H9 (cell line): ENCODE measurements around the gene CRACR2A. TPM values are rescaled to one million over a fixed set of nuclear protein-coding genes. Genes with fewer than 3 reads are reported as not detected.

ENCODE experiments used
- DNase-seq: peaks from one replicate; pipeline ENCODE4 v3.0.0-alpha.2; 2017
- H2AFZ ChIP-seq: one replicate; pipeline ENCODE4 v1.6.1; 2013; ENCODE audit warnings: mild to moderate bottlenecking, low read length, control low read depth, moderate library complexity
- H2AK5ac ChIP-seq: 2 replicates; pipeline ENCODE4 v1.6.1; 2013; ENCODE audit warnings: low read length, control low read depth, mixed read lengths; ENCODE audit not compliant: insufficient read length
- H2BK120ac ChIP-seq: one replicate; pipeline ENCODE4 v1.6.1; 2013; ENCODE audit warnings: low read depth, mild to moderate bottlenecking, low read length, control low read depth, inconsistent platforms; ENCODE audit not compliant: poor library complexity, severe bottlenecking
- H2BK12ac ChIP-seq: 2 replicates; pipeline ENCODE4 v1.6.1; 2013; ENCODE audit warnings: low read length, control low read depth, mixed read lengths, low read depth; ENCODE audit not compliant: insufficient read length
- H2BK15ac ChIP-seq: 2 replicates; pipeline ENCODE4 v1.6.1; 2013; ENCODE audit warnings: low read depth, low read length, control low read depth
- H2BK20ac ChIP-seq: one replicate; pipeline ENCODE4 v1.6.1; 2013; ENCODE audit warnings: low read depth, mild to moderate bottlenecking, low read length, control low read depth, inconsistent platforms; ENCODE audit not compliant: poor library complexity, severe bottlenecking
- H2BK5ac ChIP-seq: 2 replicates; pipeline ENCODE4 v1.6.1; 2013; ENCODE audit warnings: low read length, control low read depth, mixed read lengths; ENCODE audit not compliant: insufficient read length
- H3K14ac ChIP-seq: 2 replicates; pipeline ENCODE4 v1.6.1; 2013; ENCODE audit warnings: low read length, control low read depth; ENCODE audit not compliant: insufficient read depth
- H3K18ac ChIP-seq: 2 replicates; pipeline ENCODE4 v1.6.1; 2013; ENCODE audit warnings: low read depth, mild to moderate bottlenecking, mixed read lengths, low read length, control low read depth; ENCODE audit not compliant: insufficient read length
- H3K23ac ChIP-seq: 2 replicates; pipeline ENCODE4 v1.6.1; 2013; ENCODE audit warnings: low read length, control low read depth, mixed read lengths, low read depth; ENCODE audit not compliant: insufficient read length
- H3K23me2 ChIP-seq: 2 replicates; pipeline ENCODE4 v1.6.1; 2013; ENCODE audit warnings: low read depth, mild to moderate bottlenecking, mixed read lengths, low read length, control low read depth; ENCODE audit not compliant: insufficient read length, poor library complexity, severe bottlenecking
- H3K27ac ChIP-seq: 2 replicates; pipeline ENCODE4 v1.5.1; 2013; ENCODE audit warnings: low read length, control low read depth, mixed read lengths, low read depth; ENCODE audit not compliant: insufficient read length
- H3K27me3 ChIP-seq: 2 replicates; pipeline ENCODE4 v1.6.1; 2013; ENCODE audit warnings: low read length, control low read depth, inconsistent platforms; ENCODE audit not compliant: insufficient read depth
- H3K4ac ChIP-seq: 2 replicates; pipeline ENCODE4 v1.6.1; 2013; ENCODE audit warnings: low read depth, mild to moderate bottlenecking, control low read depth, inconsistent platforms, low read length, moderate library complexity
- H3K4me1 ChIP-seq: 2 replicates; pipeline ENCODE4 v1.6.1; 2013; ENCODE audit warnings: low read length, control low read depth, inconsistent platforms; ENCODE audit not compliant: insufficient read depth
- H3K4me2 ChIP-seq: 2 replicates; pipeline ENCODE4 v1.6.1; 2013; ENCODE audit warnings: low read length, control low read depth, mixed read lengths; ENCODE audit not compliant: insufficient read length, insufficient read depth
- H3K56ac ChIP-seq: 2 replicates; pipeline ENCODE4 v1.6.1; 2013; ENCODE audit warnings: low read depth, mild to moderate bottlenecking, mixed read lengths, low read length, control low read depth; ENCODE audit not compliant: insufficient read length
- H3K79me1 ChIP-seq: 2 replicates; pipeline ENCODE4 v1.6.1; 2013; ENCODE audit warnings: low read depth, mild to moderate bottlenecking, moderate library complexity, low read length, control low read depth, inconsistent platforms; ENCODE audit not compliant: insufficient read depth, poor library complexity, severe bottlenecking
- H3K79me2 ChIP-seq: 2 replicates; pipeline ENCODE4 v1.6.1; 2013; ENCODE audit warnings: low read length, control low read depth, inconsistent platforms; ENCODE audit not compliant: insufficient read depth
- H3K9ac ChIP-seq: 2 replicates; pipeline ENCODE4 v1.6.1; 2013; ENCODE audit warnings: low read length, control low read depth, mixed read lengths; ENCODE audit not compliant: insufficient read length; ENCODE audit errors: extremely low read depth
- H3K9me3 ChIP-seq: one replicate; pipeline ENCODE4 v1.6.1; 2013; ENCODE audit warnings: low read depth, low read length, inconsistent platforms; ENCODE audit not compliant: control insufficient read depth
- H3T11ph ChIP-seq: one replicate; pipeline ENCODE4 v1.6.1; 2013; ENCODE audit warnings: mild to moderate bottlenecking, low read length, control low read depth, inconsistent platforms
- H4K20me1 ChIP-seq: one replicate; pipeline ENCODE4 v1.6.1; 2013; ENCODE audit not compliant: control insufficient read depth, insufficient read length, insufficient read depth
- H4K5ac ChIP-seq: 2 replicates; pipeline ENCODE4 v1.6.1; 2013; ENCODE audit warnings: low read depth, mild to moderate bottlenecking, mixed read lengths, low read length, control low read depth; ENCODE audit not compliant: insufficient read length
- H4K8ac ChIP-seq: replicated peaks from 2 replicates; pipeline ENCODE4 v1.6.1; 2013; ENCODE audit warnings: low read length, control low read depth, mixed read lengths, low read depth; ENCODE audit not compliant: insufficient read length
- H4K91ac ChIP-seq: 2 replicates; pipeline ENCODE4 v1.6.1; 2013; ENCODE audit warnings: low read depth, mild to moderate bottlenecking, moderate library complexity, mixed read lengths, low read length, control low read depth; ENCODE audit not compliant: insufficient read length
- H3K27ac Mint-ChIP-seq, 3 experiments: 2 replicates in 2 of 3; 3 replicates in 1 of 3; pipeline ENCODE4 v1.8.0; 2020 to 2021; ENCODE audit warnings: mixed read lengths in 3 of 3, mild to moderate bottlenecking in 1 of 3, moderate library complexity in 1 of 3
- H3K27me3 Mint-ChIP-seq: 2 replicates; pipeline ENCODE4 v1.8.0; 2021; ENCODE audit warnings: low read depth, mild to moderate bottlenecking, moderate library complexity, mixed read lengths
- H3K36me3 Mint-ChIP-seq, 3 experiments: 2 replicates in 2 of 3; 3 replicates in 1 of 3; pipeline ENCODE4 v1.8.0; 2020 to 2021; ENCODE audit warnings: low read depth in 3 of 3, mixed read lengths in 3 of 3; ENCODE audit not compliant: insufficient read depth in 1 of 3
- H3K4me1 Mint-ChIP-seq, 2 experiments: 2 replicates each; pipeline ENCODE4 v1.8.0; 2020; ENCODE audit warnings: mixed read lengths in 2 of 2
- H3K4me3 Mint-ChIP-seq, 2 experiments: 2 replicates in 1 of 2; 3 replicates in 1 of 2; pipeline ENCODE4 v1.8.0; 2020 to 2021; ENCODE audit warnings: mild to moderate bottlenecking in 2 of 2, mixed read lengths in 2 of 2, moderate library complexity in 1 of 2
- H3K9me3 Mint-ChIP-seq, 2 experiments: 2 replicates in 1 of 2; 3 replicates in 1 of 2; pipeline ENCODE4 v1.8.0; 2020; ENCODE audit warnings: mild to moderate bottlenecking in 2 of 2, mixed read lengths in 2 of 2, moderate library complexity in 1 of 2
- CTCF ChIP-seq: fragments of 200-600 bp; sonication (generic); conservative IDR thresholded peaks from 3 replicates; pipeline ENCODE4 v1.8.0; 2021; ENCODE audit warnings: antibody characterized with exemption, mild to moderate bottlenecking
- WGBS: extraction: QIAGEN DNeasy Blood & Tissue Kit; methylation state at CpG from one replicate; pipeline ENCODE4 v1.1.7; 2013; ENCODE audit warnings: missing lambda C conversion rate, low lambda C conversion rate, mixed read lengths; ENCODE audit not compliant: insufficient read length; ENCODE audit errors: extremely low coverage; 5-methylcytosine and 5-hydroxymethylcytosine counted together
- total RNA-seq: library from RNA; stranded (reverse); gene quantifications from 2 replicates; pipeline ENCODE4 v1.2.1, GENCODE V29; 2021

CRACR2A gene
- total RNA-seq, 1 experiment from 2014 or later = 2.0 TPM

- no peak overlapping the region for H3T11ph ChIP-seq
- no peak overlapping the region for H3K4ac ChIP-seq
- H2AK5ac ChIP-seq = no peak overlapping the region
- H2BK120ac ChIP-seq = no peak overlapping the region
- H3K9ac ChIP-seq = no peak overlapping the region
- no peaks in the 10 kb centered on the region for H3K79me1 ChIP-seq
- no peaks in the 10 kb centered on the region for H3K9me3 ChIP-seq
- no peak overlapping the region for H3K18ac ChIP-seq
- DNase-seq = no peak
- no peak overlapping the region for H4K91ac ChIP-seq
- no peak overlapping the region for H4K5ac ChIP-seq
- H4K20me1 ChIP-seq = no peaks in the 10 kb centered on the region
- H3K4me1 Mint-ChIP-seq = peaks cover 18 to 31% of the 10 kb centered on the region in 2 experiments
- H3K27ac ChIP-seq = no peak overlapping the region
- no peak overlapping the region for H3K14ac ChIP-seq
- H3K4me1 ChIP-seq = peaks cover 2% of the 10 kb centered on the region; the same call in 1 of the 2 replicates
- no peak overlapping the region for H3K4me3 Mint-ChIP-seq
- no peak overlapping the region for H2BK5ac ChIP-seq
- TF ChIP-seq CTCF = no peak
- no peak overlapping the region for H4K8ac ChIP-seq
- peaks cover 1% of the 10 kb centered on the region; the same call in 1 of the 2 replicates for H3K27me3 Mint-ChIP-seq
- no peaks in the 10 kb centered on the region for H3K27me3 ChIP-seq
- H2BK12ac ChIP-seq = no peak overlapping the region
- no peak overlapping the region for H2AFZ ChIP-seq
- H2BK20ac ChIP-seq = no peak overlapping the region
- H2BK15ac ChIP-seq = no peak overlapping the region
- no peaks in the 10 kb centered on the region for H3K9me3 Mint-ChIP-seq
- H3K56ac ChIP-seq = no peak overlapping the region
- H3K4me2 ChIP-seq = no peak overlapping the region
- no peak overlapping the region for H3K27ac Mint-ChIP-seq
- H3K36me3 Mint-ChIP-seq = no peaks in the 10 kb centered on the region; a peak in 1 of 7 replicates
- H3K23me2 ChIP-seq = no peaks in the 10 kb centered on the region
- WGBS = no CpG with 5 or more reads among the region's 9 CpGs
- H3K79me2 ChIP-seq = no peaks in the 10 kb centered on the region
- no peak overlapping the region for H3K23ac ChIP-seq
These were observed 184.2 kb downstream of the CRACR2A start for GRCh38 chr12:3568695-3569094.
